T-helper 22 cell (primary cell): ENCODE results near the gene C19orf85.
"Not testable (repeated sequence)": the region's sequence is repeated elsewhere in the genome, so short reads cannot be mapped to it uniquely, and the experiment has no call there.

Source experiments
- DNase-seq: peaks from one replicate; pipeline ENCODE4 v3.0.0-alpha.2; 2020; ENCODE audit warnings: low read depth

The C19orf85 gene

DNA sequence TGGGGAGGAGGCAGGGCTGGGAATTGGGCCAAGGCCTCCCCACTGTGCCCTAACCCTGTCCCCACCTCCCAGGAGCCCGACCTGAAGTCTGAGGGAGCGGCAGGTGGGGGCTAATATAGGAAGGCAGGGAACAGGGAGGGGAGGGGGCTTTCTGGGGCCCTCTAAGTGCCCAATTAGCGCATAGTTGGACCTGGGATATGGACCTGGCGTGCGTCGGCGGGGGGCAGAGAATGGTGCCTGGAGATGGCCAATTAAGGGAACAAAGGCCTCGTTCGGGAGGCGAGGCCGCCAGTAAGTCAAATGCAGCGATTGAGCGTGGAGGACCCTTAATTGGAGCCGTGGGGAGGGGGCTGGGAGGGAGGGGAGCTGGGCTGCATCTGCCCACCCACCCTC is at the start of gene C19orf85:
Gene C19orf85 (minus strand): TSS at position 90 of the 393 bp plus-strand sequence. CDS start 197 bp downstream, outside the sequence.
- DNase-seq: no peak

GRCh38 chr19:55508120-55508519 is 43.6 kb upstream of the C19orf85 start:
- DNase-seq: no peak

DNA sequence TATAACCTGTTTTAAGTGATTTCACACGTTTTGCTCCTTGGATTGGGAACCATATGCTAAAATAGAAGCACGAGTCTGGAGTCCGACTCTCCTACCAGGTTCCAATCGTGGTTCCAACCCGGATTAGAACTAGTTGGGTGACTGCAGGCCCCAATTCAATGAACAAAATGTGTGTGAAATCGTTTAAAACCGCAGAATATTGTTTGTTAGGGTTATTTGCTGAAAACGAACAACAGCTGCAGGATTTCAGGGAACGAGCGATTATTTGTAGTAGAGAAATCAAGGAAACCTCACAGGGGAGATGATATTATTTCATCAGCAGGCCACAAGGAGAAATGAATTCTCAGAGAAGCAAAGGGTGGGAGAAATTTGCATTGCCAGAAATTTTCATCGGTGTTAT is 40.4 kb upstream of the C19orf85 start:
- no peak for DNase-seq

DNA sequence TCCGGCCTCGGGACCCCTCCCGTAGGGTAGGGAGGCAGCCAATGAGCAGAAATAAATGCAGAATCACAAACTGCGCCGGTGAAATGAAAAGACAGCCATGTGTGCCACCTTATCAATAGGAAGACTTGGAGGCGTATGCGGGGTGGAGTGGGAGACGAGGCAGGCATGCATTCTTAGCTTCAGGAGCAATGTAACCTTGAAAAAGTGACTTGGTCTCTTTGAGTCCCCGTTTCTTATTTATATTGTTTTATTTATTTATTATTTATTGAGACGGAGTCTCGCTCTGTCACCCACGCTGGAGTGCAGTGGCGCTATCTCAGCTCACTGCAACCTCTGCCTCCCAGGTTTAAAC is 39.7 kb upstream of the C19orf85 start:
- DNase-seq: no peak

DNA sequence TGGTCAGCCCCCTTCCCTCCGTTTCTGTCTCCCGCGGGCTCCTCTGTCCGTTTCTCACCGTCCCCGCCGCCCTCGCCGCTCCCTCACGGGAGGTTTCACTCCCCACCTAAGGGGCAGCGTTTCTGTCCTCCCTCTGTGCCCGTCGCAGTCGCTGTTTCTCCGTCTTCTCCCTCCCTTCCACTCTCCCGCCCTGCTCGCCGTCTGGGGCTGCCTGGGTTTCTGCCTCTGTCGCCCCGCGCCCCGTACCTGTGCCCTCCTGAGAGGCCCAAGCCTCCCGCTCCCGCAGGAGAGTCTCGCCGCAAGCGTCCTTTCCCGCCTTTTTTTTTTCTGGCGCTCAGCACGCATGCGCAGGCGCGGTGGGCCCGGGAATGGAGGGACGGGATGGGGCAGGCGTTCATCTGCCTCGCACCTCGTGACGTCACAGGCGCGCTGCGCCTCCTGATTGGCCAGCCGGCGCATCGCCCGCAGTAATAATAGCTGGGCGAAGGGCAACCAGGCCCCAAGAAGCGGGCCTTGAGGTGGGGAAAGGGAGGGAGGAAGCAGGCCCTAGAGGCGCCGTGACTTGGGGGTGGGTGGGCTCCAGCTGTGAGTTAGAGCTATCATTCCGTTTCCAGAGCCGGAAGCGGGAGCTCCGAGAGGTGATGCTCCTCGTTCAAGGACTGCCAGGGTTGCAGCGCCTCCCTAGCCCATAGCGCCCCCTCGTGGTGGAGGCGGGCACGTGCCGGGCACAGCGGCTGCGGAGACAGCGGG is 39.1 kb upstream of the C19orf85 start:
- DNase-seq: peak; percentile 80

DNA sequence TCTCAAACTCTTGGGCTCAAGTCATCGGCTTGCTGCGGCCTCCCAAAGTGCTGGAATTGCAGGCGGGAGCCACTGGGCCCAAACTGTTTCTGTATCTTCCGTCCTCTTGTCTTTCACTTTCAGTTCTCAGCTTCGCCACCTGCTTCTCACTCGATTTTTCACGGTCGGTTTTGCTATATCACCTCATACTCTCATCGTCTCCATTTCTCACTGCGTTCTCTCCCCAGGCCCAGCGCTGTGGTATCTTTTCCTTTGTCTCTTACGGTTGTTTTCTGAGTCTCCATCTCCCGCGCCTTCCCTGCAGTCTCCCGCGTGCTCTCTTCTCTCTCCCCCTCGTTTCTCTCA is 38.6 kb upstream of the C19orf85 start:
- DNase-seq: no peak

- no peak for DNase-seq
Measured at GRCh38 chr19:55502197-55502952, 37.8 kb upstream of the C19orf85 start.

DNA sequence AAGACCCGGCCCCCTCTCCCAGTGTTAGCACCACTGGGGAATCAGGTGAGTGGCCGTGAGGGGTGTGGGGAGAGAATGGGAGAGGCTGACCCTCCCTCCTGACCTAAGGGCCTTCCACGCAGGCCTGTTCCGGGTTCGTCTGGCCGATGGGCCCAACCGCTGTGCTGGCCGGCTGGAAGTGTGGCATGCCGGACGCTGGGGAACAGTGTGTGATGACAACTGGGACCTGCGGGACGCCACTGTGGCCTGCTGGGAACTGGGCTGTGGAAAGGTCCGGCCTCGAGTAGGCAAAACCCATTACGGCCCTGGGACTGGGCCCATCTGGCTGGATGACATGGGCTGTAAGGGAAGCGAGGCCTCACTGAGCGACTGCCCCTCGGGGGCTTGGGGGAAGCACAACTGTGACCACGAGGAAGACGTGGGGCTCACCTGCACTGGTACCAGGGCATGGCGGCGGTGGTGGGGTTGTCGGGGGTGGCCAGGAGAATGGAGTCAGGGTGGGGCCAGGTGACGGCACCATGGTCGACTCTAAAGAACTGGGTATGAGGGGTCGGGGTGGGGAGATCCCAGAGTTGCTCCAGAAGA is 35.9 kb upstream of the C19orf85 start:
- no peak for DNase-seq

- no peak for DNase-seq
Measured at GRCh38 chr19:55498246-55498840, 33.8 kb upstream of the C19orf85 start.

DNA sequence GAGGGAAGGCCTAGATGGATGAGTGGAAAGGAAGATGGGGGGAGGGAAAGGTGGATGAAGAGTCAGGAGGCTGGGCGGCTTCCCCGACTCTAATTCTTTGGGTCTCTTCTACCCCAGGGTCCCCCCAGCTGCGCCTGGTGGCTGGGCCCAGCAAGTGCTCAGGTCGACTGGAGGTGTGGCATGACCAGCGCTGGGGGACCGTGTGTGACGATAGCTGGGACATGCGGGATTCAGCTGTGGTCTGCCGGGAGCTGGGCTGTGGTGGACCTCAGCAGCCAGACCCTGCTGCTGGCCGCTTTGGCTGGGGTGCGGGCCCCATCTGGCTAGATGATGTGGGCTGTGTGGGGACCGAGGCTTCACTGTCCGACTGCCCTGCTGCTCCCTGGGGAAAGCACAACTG is 33.2 kb upstream of the C19orf85 start:
- DNase-seq: no peak

- DNase-seq: not testable (repeated sequence)
Measured at GRCh38 chr19:55496820-55497219, 32.3 kb upstream of the C19orf85 start.

DNA sequence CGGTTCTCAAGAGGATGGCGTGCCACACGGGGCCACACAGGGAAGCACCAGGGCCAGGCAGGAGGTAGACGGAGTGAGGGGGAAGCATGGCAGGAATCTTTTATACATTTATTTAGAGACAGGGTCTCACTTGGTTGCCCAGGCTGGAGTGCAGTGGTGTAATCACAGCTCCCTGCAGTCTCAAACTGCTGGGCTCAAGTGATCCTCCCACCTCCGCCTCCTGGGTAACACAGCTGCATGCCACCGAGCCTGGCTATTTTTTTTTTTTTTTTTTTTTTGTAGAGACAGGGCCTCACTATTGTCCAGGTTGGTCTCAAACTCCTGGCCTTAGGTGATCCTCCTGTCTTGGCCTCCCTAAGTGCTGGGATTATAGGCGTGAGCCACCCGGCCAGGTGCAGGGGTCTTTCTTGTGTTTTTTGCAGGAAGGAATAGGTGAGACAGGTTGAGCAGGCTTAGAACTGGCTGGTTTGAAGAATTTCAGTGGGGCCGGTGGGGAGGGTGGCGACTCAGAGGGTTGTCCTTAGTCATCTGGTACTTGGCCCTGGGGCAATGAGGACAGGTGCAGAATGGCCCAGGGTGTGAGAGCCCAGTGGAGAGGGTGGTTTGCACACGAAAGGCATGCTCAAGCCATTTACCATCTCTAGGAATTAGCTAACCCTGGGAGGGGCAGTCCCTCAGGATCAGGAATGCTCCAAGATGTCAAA is 31.2 kb upstream of the C19orf85 start:
- DNase-seq: no peak

GRCh38 chr19:55494172-55494761 is 29.7 kb upstream of the C19orf85 start:
- DNase-seq: no peak

GRCh38 chr19:55493645-55494171 is 29.2 kb upstream of the C19orf85 start:
- no peak for DNase-seq

DNA sequence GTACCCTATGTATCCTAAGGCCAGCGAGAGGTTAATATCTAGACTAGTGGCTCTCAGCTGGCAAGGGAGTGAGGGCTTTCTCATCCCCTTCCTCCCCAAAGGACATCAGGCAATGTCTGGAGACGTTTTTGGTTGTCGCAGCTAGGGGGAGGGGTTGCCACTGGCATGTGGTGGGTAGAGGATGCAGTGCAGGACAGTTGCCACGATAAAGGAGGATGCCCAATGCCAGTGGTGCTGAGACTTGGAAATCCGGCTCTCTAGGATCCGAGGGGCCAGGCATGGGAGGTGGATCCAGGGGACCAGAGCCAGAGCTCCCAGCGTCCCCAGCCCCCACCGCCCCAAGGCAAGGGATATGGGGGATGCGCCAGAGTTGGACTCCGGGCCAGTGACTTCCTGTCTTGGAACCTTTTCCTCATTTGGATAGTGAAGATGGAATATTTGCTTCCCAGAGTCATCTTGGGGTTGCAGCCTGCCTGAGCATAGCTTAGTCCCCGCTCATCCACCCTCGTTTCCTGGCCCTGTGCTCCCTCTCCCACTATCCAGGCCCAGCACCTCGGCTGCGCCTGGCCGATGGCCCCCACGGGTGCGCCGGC is 28.6 kb upstream of the C19orf85 start:
- DNase-seq: no peak

- DNase-seq: no peak
Measured at GRCh38 chr19:55492362-55492944, 27.9 kb upstream of the C19orf85 start.

- DNase-seq: no peak
Measured at GRCh38 chr19:55491546-55492360, 27.2 kb upstream of the C19orf85 start.

GRCh38 chr19:55490478-55491432 is 26.2 kb upstream of the C19orf85 start:
- no peak for DNase-seq
